Measurements from ENCODE around the gene PVALEF. TPM values are rescaled to one million over a fixed set of nuclear protein-coding genes. Genes with fewer than 3 reads are reported as not detected.

Gene PVALEF
- total RNA-seq = not detected
- polyA plus RNA-seq = not detected
- long read RNA-seq, donor 1 = 0 reads
- long read RNA-seq, donor 2 = 0 reads

DNA sequence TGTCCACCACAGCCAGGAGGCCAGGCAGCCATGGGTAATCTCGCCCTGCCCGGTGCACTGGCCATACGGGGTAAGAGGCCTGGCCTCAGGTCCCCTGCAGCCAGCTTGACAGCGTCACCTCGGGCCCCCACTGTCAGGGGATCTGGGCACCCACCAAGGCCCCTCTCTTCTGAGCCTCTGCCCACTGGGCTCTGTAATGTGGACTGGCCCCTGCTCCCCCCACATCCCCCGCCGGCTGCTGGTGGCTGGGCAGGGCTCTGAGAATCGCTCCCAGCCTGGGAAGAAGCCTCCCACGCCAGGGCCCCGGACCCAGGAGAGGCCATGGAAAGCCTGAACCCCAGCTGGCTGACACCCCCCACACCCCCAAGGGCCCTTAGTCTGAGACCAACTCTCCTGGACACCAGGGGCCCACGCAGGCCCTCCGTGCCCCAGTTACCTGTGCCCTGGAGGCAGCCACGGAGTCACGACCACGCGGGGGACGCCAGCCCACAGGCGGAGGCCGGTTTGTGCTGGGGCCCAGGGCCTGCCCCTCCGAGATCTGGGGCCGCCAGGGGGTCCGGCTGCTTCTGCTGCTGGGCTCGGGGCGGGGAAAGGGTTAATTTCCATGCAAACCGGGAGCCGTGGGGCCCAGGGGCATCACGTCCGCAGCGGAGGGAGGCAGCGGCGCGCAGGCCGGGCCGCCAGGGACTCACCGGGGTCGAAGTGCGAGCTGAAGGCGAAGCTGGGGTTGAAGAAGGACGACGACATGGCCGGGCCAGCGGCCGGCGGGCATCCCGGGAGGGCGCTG is at the start of gene PVALEF:
PVALEF (plus strand) TSS at position 262 of the 787 bp plus-strand sequence. CDS start 15,720 bp downstream, outside the sequence.
- Histone ChIP-seq H3K27me3 (ENCODE audit: insufficient read depth in 3 of 3, low read length in 2 of 3) (peaks cover 0 to 44% (median 13%) of the 10 kb centered on the region in 3 donors), H3K27ac (no peak within 1 kb of the TSS), H3K4me3 (peak within 1 kb of the TSS; percentile 51), H3K4me1 (peaks cover 3% of the 10 kb centered on the region), H3K36me3 (ENCODE audit: insufficient read depth in 1 of 2, low read depth in 1 of 2) (no peaks in the 10 kb centered on the region), H3K9me3 (no peaks in the 10 kb centered on the region)
- peak in 2 of 4 donors; percentile 13 to 43 for ATAC-seq
- WGBS, 3 donors = 14 to 26% (median 22%) methylated on average over 37 to 46 of the region's 46 CpGs
- intact Hi-C loops (cut with DNase I) = no loop called here
- DNase-seq = peak in 1 of 2 donors; percentile 52
- TF ChIP-seq, protein P1, sequence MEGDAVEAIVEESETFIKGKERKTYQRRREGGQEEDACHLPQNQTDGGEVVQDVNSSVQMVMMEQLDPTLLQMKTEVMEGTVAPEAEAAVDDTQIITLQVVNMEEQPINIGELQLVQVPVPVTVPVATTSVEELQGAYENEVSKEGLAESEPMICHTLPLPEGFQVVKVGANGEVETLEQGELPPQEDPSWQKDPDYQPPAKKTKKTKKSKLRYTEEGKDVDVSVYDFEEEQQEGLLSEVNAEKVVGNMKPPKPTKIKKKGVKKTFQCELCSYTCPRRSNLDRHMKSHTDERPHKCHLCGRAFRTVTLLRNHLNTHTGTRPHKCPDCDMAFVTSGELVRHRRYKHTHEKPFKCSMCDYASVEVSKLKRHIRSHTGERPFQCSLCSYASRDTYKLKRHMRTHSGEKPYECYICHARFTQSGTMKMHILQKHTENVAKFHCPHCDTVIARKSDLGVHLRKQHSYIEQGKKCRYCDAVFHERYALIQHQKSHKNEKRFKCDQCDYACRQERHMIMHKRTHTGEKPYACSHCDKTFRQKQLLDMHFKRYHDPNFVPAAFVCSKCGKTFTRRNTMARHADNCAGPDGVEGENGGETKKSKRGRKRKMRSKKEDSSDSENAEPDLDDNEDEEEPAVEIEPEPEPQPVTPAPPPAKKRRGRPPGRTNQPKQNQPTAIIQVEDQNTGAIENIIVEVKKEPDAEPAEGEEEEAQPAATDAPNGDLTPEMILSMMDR (IDR thresholded peaks at IDR 0.05) = no peak

DNA sequence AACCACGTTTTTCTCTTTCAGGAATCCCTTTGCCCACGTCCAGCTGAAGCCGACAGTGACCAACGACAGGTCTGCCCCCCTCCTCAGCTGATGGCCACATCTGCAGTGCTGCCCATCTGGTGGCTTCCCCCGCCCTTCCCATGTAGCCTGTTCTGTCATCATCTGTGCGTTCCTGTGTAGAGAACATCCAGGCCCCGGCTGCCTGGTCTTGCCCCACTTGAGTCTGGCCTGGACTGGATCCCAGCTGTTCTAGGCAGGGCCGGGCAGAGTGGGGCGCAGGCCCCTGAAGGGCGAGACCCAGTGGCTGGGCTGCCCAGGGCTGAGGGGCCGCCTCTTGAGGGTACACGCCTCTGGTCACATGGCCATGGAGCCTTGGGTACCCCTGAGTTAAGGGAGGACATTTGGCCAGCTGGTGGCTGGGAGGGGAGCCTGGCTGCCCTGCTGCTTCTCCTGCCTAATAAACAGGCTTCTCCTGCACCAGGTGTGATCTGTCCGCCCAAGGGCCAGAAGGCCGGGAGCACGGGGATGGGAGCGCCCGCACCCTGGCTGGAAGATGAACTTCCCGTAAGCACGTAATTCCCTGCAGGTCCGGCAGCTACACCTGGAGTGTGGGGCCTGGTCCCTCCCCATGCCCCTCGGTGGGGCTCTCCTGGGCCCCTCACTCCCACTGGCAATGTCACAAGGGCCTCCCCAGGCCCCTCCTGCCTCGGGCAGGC is 49.4 kb upstream of the PVALEF start:
- ATAC-seq (no peak), DNase-seq (no peak)
- H3K27ac ChIP-seq = no peak overlapping the region
- intact Hi-C loops (cut with DNase I) = no loop called here
- no peaks in the 10 kb centered on the region for H3K9me3 ChIP-seq
- WGBS, 3 donors = 81 to 95% (median 87%) methylated on average over 20 to 22 of the region's 22 CpGs
- TF ChIP-seq, protein P1 (IDR thresholded peaks at IDR 0.05) = no peak
- no peak overlapping the region for H3K4me3 ChIP-seq
- no peaks in the 10 kb centered on the region for H3K27me3 ChIP-seq (ENCODE audit: insufficient read depth in 3 of 3, low read length in 2 of 3)
- no peaks in the 10 kb centered on the region for H3K4me1 ChIP-seq
- H3K36me3 ChIP-seq (ENCODE audit: insufficient read depth in 1 of 2, low read depth in 1 of 2) = no peaks in the 10 kb centered on the region

DNA sequence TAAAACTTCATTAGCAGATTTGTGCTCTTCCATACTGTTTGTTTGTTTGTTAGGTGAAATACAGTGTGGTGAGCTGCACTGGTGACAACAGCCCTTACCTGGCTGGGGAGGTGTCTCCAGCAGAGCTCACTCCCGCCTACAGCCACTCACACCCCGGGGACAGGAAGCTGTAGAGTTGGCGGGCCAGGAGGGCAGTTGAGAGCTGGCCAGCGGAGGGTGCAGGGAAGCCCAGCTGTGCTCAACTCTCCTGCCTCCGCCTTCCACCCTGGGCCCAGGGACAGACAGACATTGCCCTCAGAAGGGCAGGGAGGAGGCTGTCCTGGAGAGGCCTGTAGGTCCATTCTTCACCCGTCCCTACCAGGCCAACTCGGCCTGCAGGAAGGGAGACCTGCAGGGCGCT is 48.6 kb upstream of the PVALEF start:
- no peaks in the 10 kb centered on the region for H3K36me3 ChIP-seq (ENCODE audit: insufficient read depth in 1 of 2, low read depth in 1 of 2)
- no peak overlapping the region for H3K4me3 ChIP-seq
- 88 to 95% (median 89%) methylated on average over 8 of the region's 8 CpGs for WGBS, 3 donors
- no peak for DNase-seq
- H3K4me1 ChIP-seq = no peaks in the 10 kb centered on the region
- TF ChIP-seq, protein P1 (IDR thresholded peaks at IDR 0.05) = no peak
- H3K27ac ChIP-seq = no peak overlapping the region
- no peak for ATAC-seq
- intact Hi-C loops (cut with DNase I) = no loop called here
- peaks cover 0 to 3% (median 0%) of the 10 kb centered on the region in 3 donors for H3K27me3 ChIP-seq (ENCODE audit: insufficient read depth in 3 of 3, low read length in 2 of 3)
- no peaks in the 10 kb centered on the region for H3K9me3 ChIP-seq

DNA sequence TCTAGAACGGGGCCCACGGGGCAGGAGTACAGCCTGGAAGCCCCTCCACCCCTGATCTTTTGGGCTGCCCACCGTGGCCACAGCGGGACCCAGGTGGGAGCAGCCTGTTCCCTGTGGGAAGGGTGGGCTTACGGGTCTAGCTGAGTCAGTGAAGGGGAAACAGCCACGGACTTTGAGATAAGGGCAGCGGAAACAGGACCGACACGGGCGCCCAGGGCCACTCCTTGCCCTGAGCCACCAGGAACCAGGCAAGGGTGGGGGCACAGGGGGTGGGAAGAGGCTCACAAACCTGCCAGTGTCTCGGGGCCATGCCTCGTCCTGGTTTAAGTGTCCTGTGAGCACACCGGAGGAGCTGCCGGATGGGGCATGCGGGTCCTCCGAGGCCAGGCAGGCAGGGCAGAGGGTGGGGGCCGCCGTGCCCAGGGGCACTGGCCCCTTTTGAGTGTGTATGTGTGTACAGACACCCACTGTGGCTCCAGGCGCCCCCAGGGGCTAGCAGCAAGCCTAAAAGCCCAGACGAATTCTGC is 47.6 kb upstream of the PVALEF start:
- Histone ChIP-seq H3K4me3 (no peak overlapping the region), H3K4me1 (no peaks in the 10 kb centered on the region), H3K27me3 (ENCODE audit: insufficient read depth in 3 of 3, low read length in 2 of 3) (peaks cover 0 to 5% (median 0%) of the 10 kb centered on the region in 3 donors), H3K27ac (no peak overlapping the region), H3K9me3 (no peaks in the 10 kb centered on the region), H3K36me3 (ENCODE audit: insufficient read depth in 1 of 2, low read depth in 1 of 2) (no peaks in the 10 kb centered on the region)
- DNase-seq = no peak
- intact Hi-C loops (cut with DNase I) = no loop called here
- 86 to 92% (median 91%) methylated on average over 20 of the region's 20 CpGs for WGBS, 3 donors
- no peak for ATAC-seq
- TF ChIP-seq, protein P1 (IDR thresholded peaks at IDR 0.05) = no peak
